Activated naive CD4-positive, alpha-beta T cell treated with anti-CD3 and anti-CD28 coated beads, Interleukin-2, amount 50 U/mL, for 24 hours (primary cell): ENCODE data around the gene IDUA.

ENCODE experiments used
- H3K27ac Mint-ChIP-seq: one replicate; pipeline ENCODE4 v1.8.0; 2021; ENCODE audit warnings: mild to moderate bottlenecking, mixed read lengths
- H3K27me3 Mint-ChIP-seq: one replicate; pipeline ENCODE4 v1.8.0; 2021; ENCODE audit warnings: mixed read lengths
- H3K36me3 Mint-ChIP-seq: one replicate; pipeline ENCODE4 v1.8.0; 2021; ENCODE audit warnings: mixed read lengths
- H3K4me1 Mint-ChIP-seq: one replicate; pipeline ENCODE4 v1.8.0; 2021; ENCODE audit warnings: mixed read lengths
- H3K4me3 Mint-ChIP-seq: one replicate; pipeline ENCODE4 v1.8.0; 2021; ENCODE audit warnings: mild to moderate bottlenecking, mixed read lengths
- H3K9me3 Mint-ChIP-seq: one replicate; pipeline ENCODE4 v1.8.0; 2021; ENCODE audit warnings: mixed read lengths

Gene IDUA

DNA sequence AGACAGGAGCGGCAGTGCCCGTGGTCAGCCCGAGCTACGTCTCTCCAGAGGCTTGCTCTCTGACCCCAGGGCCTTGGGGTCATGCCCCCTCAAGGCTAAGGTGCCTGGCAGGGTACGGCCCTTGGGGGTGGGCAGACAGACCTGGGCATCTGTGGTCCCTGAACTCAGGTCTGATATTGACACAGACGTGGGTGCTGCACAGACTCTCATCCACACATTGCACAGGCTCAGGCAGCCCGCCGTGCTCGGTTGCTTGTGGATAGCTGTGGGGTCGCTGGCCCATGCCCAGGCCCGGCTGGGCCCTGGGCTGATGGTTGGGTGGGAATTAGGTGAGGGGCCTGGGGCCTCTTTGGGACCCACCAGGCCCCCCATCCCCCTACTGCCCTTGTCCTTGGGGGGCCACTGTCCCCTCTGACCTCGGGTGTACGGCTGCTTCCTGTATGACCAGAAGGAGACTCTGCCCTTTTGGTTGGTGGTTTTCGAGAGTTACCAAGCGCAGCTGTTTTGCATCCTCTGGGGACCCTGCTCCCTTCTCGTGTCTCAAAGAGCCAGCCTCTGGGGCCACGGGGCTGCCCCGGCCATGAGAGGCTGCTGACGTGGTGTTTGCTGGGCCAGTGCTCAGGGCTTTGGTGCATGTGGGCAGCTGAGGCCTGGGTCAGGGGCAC, 34.7 kb downstream of the IDUA start:
- Mint-ChIP-seq H3K27ac (no peak overlapping the region), H3K4me1 (peaks cover 9% of the 10 kb centered on the region), H3K9me3 (no peaks in the 10 kb centered on the region), H3K4me3 (no peak overlapping the region), H3K27me3 (no peaks in the 10 kb centered on the region), H3K36me3 (peaks cover 2% of the 10 kb centered on the region)

DNA sequence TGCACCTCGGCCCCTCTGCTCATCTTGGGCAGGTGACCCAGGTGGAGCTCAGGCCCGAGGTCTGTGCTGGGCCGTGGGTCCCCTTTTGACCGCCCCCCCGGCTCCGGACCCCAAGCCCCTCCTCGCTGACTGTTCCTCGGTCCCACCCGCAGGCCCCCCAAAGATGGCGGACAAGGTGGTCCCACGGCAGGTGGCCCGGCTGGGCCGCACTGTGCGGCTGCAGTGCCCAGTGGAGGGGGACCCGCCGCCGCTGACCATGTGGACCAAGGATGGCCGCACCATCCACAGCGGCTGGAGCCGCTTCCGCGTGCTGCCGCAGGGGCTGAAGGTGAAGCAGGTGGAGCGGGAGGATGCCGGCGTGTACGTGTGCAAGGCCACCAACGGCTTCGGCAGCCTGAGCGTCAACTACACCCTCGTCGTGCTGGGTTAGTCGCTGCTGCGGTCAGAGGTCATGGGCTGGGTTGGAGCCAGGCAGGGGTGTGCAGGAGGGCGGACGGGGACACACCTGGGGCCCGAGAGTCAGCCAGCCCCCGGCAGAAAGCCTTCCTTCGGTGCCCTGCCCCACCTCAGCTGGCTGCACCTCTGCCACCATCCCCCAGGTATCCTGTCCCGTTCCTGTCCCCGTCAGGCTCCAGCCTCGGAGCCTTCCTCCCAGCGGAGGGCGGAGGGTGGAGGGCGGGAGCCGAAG, 35.4 kb downstream of the IDUA start:
- Mint-ChIP-seq H3K4me1 (peaks cover 9% of the 10 kb centered on the region), H3K9me3 (no peaks in the 10 kb centered on the region), H3K27me3 (no peaks in the 10 kb centered on the region), H3K4me3 (no peak overlapping the region), H3K36me3 (peaks cover 2% of the 10 kb centered on the region), H3K27ac (no peak overlapping the region)

DNA sequence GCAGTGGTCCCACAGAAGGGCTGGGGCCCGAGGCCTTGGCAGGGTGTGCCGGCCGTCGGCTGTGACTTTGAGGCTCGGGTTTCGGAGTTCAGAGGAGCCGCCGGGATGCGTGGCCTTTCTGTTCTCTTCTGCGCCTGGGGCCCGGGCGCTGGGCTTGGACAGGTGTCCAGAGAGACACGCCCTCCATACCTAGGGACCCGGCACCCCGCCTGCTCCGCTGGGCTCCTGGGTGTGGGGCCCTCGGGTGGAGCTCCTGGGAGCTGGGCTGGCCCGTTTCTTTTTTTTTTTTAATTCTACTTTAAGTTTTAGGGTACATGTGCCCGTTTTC, 35.9 kb downstream of the IDUA start:
- Mint-ChIP-seq H3K9me3 (no peaks in the 10 kb centered on the region), H3K36me3 (peaks cover 2% of the 10 kb centered on the region), H3K4me1 (peaks cover 9% of the 10 kb centered on the region), H3K27ac (no peak overlapping the region), H3K27me3 (no peaks in the 10 kb centered on the region), H3K4me3 (no peak overlapping the region)

DNA sequence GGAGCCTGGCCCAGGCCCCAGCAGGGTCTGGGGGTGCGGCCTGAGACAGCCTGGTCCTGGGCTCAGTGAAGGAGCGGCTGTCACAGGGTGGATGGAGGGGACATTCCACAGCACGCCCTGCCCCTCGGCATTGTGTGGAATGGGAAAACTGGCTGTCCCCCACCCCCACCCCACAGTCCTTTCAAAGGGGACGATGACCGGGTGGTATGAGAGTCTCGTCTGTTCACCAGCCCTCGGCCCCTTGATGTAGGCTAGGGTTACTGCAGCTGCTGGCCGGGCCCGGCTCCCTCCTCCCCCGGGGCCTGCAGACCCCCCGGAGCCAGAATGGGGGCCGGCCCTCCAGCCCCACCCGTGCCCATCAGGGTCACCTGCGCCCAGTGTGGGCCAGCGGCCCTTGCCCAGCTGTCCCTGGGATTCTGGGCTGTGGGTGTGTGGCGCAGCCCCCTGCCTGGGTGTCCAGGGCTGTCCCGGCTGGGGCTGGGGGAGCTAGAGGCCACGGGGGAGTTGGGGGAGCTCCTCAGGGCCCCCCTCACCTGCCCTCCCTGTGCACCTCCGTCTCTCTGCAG, 36.3 kb downstream of the IDUA start:
- H3K36me3 Mint-ChIP-seq = peaks cover 2% of the 10 kb centered on the region
- no peaks in the 10 kb centered on the region for H3K9me3 Mint-ChIP-seq
- H3K4me3 Mint-ChIP-seq = no peak overlapping the region
- no peaks in the 10 kb centered on the region for H3K27me3 Mint-ChIP-seq
- no peak overlapping the region for H3K27ac Mint-ChIP-seq
- H3K4me1 Mint-ChIP-seq = peaks cover 9% of the 10 kb centered on the region

DNA sequence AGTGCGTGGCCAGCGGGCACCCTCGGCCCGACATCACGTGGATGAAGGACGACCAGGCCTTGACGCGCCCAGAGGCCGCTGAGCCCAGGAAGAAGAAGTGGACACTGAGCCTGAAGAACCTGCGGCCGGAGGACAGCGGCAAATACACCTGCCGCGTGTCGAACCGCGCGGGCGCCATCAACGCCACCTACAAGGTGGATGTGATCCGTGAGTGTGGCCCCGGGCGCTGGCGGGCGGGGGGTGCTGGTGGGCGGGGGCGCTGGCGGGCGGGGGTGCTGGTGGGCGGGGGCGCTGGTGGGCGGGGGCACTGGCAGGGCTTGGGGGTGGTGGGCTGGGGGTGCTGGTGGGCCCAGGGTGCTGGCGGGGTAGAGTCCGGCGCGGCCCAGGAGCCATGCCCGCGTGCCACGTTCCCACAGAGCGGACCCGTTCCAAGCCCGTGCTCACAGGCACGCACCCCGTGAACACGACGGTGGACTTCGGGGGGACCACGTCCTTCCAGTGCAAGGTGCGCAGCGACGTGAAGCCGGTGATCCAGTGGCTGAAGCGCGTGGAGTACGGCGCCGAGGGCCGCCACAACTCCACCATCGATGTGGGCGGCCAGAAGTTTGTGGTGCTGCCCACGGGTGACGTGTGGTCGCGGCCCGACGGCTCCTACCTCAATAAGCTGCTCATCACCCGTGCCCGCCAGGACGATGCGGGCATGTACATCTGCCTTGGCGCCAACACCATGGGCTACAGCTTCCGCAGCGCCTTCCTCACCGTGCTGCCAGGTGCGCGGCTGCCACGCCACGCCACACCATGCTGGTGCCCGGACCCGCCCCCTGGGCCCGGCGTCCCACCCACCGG, 37.3 kb downstream of the IDUA start:
- Mint-ChIP-seq H3K27ac (no peak overlapping the region), H3K4me3 (no peak overlapping the region), H3K27me3 (no peaks in the 10 kb centered on the region), H3K9me3 (no peaks in the 10 kb centered on the region), H3K4me1 (peaks cover 9% of the 10 kb centered on the region), H3K36me3 (peaks cover 2% of the 10 kb centered on the region)

DNA sequence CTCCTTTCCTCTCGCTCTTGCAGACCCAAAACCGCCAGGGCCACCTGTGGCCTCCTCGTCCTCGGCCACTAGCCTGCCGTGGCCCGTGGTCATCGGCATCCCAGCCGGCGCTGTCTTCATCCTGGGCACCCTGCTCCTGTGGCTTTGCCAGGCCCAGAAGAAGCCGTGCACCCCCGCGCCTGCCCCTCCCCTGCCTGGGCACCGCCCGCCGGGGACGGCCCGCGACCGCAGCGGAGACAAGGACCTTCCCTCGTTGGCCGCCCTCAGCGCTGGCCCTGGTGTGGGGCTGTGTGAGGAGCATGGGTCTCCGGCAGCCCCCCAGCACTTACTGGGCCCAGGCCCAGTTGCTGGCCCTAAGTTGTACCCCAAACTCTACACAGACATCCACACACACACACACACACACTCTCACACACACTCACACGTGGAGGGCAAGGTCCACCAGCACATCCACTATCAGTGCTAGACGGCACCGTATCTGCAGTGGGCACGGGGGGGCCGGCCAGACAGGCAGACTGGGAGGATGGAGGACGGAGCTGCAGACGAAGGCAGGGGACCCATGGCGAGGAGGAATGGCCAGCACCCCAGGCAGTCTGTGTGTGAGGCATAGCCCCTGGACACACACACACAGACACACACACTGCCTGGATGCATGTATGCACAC, 38.2 kb downstream of the IDUA start:
- Mint-ChIP-seq H3K36me3 (peaks cover 2% of the 10 kb centered on the region), H3K27ac (no peak overlapping the region), H3K4me3 (no peak overlapping the region), H3K4me1 (peaks cover 6% of the 10 kb centered on the region), H3K27me3 (no peaks in the 10 kb centered on the region), H3K9me3 (no peaks in the 10 kb centered on the region)

DNA sequence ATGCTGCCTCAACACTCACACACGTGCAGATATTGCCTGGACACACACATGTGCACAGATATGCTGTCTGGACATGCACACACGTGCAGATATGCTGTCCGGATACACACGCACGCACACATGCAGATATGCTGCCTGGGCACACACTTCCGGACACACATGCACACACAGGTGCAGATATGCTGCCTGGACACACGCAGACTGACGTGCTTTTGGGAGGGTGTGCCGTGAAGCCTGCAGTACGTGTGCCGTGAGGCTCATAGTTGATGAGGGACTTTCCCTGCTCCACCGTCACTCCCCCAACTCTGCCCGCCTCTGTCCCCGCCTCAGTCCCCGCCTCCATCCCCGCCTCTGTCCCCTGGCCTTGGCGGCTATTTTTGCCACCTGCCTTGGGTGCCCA, 39.3 kb downstream of the IDUA start:
- Mint-ChIP-seq H3K9me3 (no peaks in the 10 kb centered on the region), H3K36me3 (peaks cover 2% of the 10 kb centered on the region), H3K27me3 (no peaks in the 10 kb centered on the region), H3K27ac (no peak overlapping the region), H3K4me3 (no peak overlapping the region), H3K4me1 (peaks cover 5% of the 10 kb centered on the region)

DNA sequence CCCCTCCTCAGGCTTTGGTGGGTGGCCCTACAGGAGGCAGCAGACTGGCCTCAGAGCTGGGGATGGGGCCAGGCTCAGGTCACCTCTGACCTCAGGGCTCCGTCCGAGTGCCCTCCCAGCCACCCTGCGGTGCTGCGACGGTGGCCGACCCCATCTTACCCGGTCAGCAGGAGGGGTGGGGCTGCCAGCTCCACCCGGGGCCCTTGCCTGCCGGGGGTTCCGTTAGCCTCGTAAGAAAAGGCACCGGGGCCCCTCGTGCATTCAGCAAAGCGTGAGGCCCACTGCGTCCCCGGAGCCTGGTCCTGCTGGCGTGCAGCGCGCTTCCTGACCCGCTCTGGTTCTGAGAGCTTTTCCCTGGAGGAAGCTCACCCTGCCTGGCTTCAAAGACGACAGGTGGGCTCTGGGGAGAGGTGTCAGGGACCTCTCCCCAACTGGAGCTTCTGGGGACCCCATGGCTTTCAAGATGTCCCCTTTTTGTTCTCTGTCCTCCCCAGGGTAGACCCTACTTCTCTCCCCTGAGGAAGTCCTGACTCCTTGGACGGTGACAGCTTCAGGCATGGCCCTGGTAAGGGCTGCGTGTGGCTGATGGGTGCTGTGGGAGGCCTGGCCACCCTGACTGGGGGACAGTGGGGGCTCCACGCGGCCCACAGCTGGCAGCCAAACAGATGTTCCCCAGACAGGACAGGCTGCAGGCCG, 40.5 kb downstream of the IDUA start:
- Mint-ChIP-seq H3K9me3 (no peaks in the 10 kb centered on the region), H3K36me3 (peaks cover 2% of the 10 kb centered on the region), H3K27ac (no peak overlapping the region), H3K4me3 (no peak overlapping the region), H3K4me1 (peaks cover 5% of the 10 kb centered on the region), H3K27me3 (no peaks in the 10 kb centered on the region)

DNA sequence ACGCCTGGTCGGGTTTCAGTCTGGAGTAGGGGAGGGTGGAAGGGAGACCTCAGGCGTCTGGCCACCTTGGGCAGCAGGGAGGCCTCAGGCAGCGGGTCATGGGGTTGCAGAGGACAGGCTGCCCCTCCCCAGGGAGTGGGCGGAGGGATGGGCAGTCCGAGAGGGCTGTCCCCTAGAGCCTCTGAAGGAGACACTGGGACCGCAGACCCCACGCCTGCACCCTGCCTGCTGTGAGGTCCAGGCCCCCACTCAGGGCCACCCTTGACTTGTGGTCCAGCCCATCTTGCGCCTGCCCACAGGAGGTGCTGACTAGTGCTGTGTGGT, 41.0 kb downstream of the IDUA start:
- Mint-ChIP-seq H3K27ac (no peak overlapping the region), H3K36me3 (peaks cover 2% of the 10 kb centered on the region), H3K4me1 (peaks cover 5% of the 10 kb centered on the region), H3K27me3 (no peaks in the 10 kb centered on the region), H3K4me3 (no peak overlapping the region), H3K9me3 (no peaks in the 10 kb centered on the region)

DNA sequence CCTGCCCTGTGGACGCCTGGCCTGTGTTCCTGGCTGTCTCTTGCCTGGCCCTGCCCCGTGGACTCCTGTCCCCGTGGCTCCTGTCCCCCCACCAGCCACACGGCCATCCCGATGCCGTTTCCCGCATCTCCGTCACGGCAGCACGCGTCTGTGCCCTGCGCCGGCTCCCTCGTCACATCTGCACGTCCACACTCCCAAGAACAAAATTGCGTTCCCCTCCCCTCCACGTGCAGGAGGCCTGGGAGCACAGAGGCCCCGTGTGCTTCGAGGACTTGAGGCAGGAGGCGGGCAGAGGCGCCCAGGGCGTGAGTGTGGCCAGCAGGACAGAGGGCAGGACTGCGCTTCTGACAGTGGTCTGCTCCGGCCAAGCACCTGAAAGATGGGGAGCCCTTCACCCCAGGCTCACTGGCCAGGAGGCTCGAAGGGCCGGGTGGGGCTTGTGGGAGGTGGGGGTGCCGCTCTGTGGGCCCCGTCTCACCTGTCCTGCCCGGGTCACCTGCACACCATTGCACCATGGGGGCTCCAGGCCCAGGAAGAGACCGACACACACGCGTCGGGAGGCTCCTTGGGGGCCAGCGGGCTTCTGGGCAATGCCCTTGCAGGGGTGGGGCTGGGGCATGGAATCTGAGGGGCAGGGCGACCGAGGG, 41.9 kb downstream of the IDUA start:
- H3K27me3 Mint-ChIP-seq = no peaks in the 10 kb centered on the region
- H3K4me1 Mint-ChIP-seq = peaks cover 5% of the 10 kb centered on the region
- peaks cover 2% of the 10 kb centered on the region for H3K36me3 Mint-ChIP-seq
- H3K9me3 Mint-ChIP-seq = no peaks in the 10 kb centered on the region
- H3K4me3 Mint-ChIP-seq = no peak overlapping the region
- no peak overlapping the region for H3K27ac Mint-ChIP-seq

DNA sequence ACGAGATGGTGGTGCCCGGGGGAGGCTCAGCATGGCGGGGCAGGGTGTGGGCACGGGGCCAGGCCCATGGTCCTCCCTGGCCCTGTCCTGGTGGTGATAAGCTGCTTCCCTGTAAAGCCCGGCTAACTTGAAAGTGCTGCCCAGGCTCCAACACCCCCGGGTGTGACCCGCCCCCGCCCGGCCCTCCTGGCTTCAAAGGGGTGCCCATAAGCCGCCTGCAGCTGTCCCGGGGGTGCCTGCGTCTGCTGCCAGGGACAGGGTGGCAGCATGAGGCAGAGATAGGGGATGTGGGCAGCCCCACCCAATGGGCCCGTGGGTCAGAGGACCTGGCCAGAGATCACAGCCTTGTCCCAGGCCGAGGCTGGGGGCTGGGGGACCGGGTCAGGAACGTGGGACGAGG, 42.7 kb downstream of the IDUA start:
- Mint-ChIP-seq H3K27me3 (no peaks in the 10 kb centered on the region), H3K9me3 (no peaks in the 10 kb centered on the region), H3K4me3 (no peak overlapping the region), H3K4me1 (peaks cover 5% of the 10 kb centered on the region), H3K27ac (no peak overlapping the region), H3K36me3 (peaks cover 2% of the 10 kb centered on the region)

DNA sequence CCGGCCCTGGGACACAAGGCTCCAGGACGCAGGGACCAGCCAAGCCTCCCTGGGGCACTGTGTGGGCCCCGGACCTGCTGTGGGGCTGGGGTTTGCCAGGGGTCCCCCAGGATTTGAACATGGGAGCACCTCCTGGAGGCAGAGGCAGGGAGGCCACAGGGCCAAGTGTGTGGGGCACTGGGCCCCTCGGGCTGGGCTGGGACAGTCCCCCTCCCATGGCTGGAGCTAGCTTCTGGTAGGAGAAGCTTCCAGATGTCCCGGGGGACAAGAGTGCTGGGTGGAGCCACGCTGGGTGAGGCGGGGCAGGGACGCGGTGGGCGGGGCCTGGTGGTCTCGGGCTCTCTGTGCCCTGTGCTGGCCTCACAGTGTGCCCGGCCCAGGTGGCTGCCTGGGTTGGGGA, 43.2 kb downstream of the IDUA start:
- H3K27me3 Mint-ChIP-seq = no peaks in the 10 kb centered on the region

DNA sequence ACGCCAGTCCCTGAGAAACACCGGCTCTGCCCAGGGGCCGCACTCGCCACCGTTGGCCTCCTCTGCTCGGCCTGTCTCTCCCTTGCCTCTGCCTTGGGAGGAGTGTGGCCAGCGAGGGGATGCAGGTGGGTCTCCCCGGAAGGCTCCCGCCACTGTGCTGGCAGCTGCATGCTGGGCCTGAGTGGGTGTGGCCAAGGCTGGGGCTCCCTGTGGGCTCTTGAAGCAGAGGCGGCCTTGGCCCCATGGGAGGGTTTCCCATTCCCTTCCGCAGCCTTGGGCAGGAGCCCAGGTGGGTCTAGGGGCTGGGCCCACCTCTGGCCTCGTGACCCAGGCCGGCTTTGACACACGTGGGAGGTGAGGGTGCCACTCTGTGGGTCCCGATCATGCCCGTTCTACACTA, 43.7 kb downstream of the IDUA start:
- H3K9me3 Mint-ChIP-seq = no peaks in the 10 kb centered on the region
- no peaks in the 10 kb centered on the region for H3K27me3 Mint-ChIP-seq
- no peak overlapping the region for H3K4me3 Mint-ChIP-seq
- H3K27ac Mint-ChIP-seq = no peak overlapping the region
- no peaks in the 10 kb centered on the region for H3K36me3 Mint-ChIP-seq
- H3K4me1 Mint-ChIP-seq = peaks cover 5% of the 10 kb centered on the region

More for the DNA sequence above, 43.2 kb downstream of the IDUA start:
- Mint-ChIP-seq H3K27ac (no peak overlapping the region), H3K9me3 (no peaks in the 10 kb centered on the region), H3K36me3 (peaks cover 2% of the 10 kb centered on the region), H3K4me3 (no peak overlapping the region), H3K4me1 (peaks cover 5% of the 10 kb centered on the region)

DNA sequence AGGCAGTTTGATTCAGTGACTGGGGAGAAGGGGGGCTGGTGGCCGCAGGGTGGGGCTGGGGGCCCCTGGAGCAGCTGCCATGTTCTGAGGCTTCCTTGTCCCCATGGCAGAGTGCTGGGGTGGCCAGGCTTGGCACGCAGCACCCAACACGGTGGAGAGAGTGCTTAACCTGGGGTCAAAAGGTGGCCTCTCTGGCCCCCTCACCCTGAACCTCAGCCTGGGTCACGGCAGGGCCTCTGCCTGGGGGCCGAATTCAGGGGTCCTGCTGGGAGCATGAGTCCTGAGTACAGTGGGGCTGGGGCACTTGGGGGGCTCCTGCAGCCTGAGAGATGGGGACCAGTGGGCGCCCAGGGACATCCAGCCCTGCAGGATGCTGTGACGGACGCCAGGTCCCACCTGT, 44.5 kb downstream of the IDUA start:
- Mint-ChIP-seq H3K9me3 (no peaks in the 10 kb centered on the region), H3K4me3 (no peak overlapping the region), H3K27ac (no peak overlapping the region), H3K27me3 (no peaks in the 10 kb centered on the region), H3K36me3 (no peaks in the 10 kb centered on the region), H3K4me1 (no peaks in the 10 kb centered on the region)
